GM12878 (cell line): ENCODE data around the gene SOX12. TPM values are rescaled to one million over a fixed set of nuclear protein-coding genes. Genes with fewer than 3 reads are reported as not detected.

ENCODE experiments used
- BMI1 ChIP-seq: fragments of 450-650 bp; IDR thresholded peaks from 2 replicates; pipeline ENCODE4 v1.6.1; 2016; ENCODE audit warnings: mild to moderate bottlenecking, moderate library complexity, borderline replicate concordance
- CEBPB ChIP-seq, 2 experiments: fragments of 150-350 bp in 1 of 2; IDR thresholded peaks; 2 replicates each; pipeline ENCODE4 v1.6.1; 2012 to 2014; ENCODE audit warnings: low read depth in 2 of 2, low read length in 2 of 2, borderline replicate concordance in 1 of 2, inconsistent platforms in 1 of 2
- CHD4 ChIP-seq: fragments of 200-600 bp; sonication (generic); IDR thresholded peaks from 2 replicates; pipeline ENCODE4 v1.6.1; 2016; ENCODE audit warnings: mild to moderate bottlenecking
- CREM ChIP-seq: IDR thresholded peaks from 2 replicates; pipeline ENCODE4 v1.6.1; 2014; ENCODE audit warnings: antibody characterized with exemption, low read depth
- DPF2 ChIP-seq: fragments of 450-650 bp; IDR thresholded peaks from 2 replicates; pipeline ENCODE4 v1.6.1; 2017; ENCODE audit warnings: mild to moderate bottlenecking
- EED ChIP-seq: sonication (generic); IDR thresholded peaks from 2 replicates; pipeline ENCODE4 v1.6.1; 2016; ENCODE audit warnings: antibody characterized with exemption, low read depth
- EP300 ChIP-seq, 2 experiments: fragments of 150-350 bp in 1 of 2; IDR thresholded peaks; 2 replicates each; pipeline ENCODE4 v1.6.1; 2011 to 2012; ENCODE audit warnings: low read depth in 2 of 2, low read length in 2 of 2, borderline replicate concordance in 1 of 2, improper control_type of control experiment in 1 of 2, inconsistent platforms in 1 of 2; ENCODE audit not compliant: control insufficient read depth in 1 of 2
- ESRRA ChIP-seq: IDR thresholded peaks from 2 replicates; pipeline ENCODE4 v1.6.1; 2012; ENCODE audit warnings: mild to moderate bottlenecking, low read length, improper control_type of control experiment
- FOXM1 ChIP-seq: IDR thresholded peaks from 2 replicates; pipeline ENCODE4 v1.6.1; 2012; ENCODE audit warnings: low read depth, mild to moderate bottlenecking, inconsistent platforms, low read length, moderate library complexity
- GABPA ChIP-seq: IDR thresholded peaks from 2 replicates; pipeline ENCODE4 v1.6.1; 2014; ENCODE audit warnings: antibody characterized with exemption, low read depth, mild to moderate bottlenecking, inconsistent platforms
- HDGF ChIP-seq: fragments of 450-650 bp; IDR thresholded peaks from 2 replicates; pipeline ENCODE4 v1.6.1; 2016; ENCODE audit warnings: antibody characterized with exemption
- NBN ChIP-seq: fragments of 450-650 bp; IDR thresholded peaks from 2 replicates; pipeline ENCODE4 v1.6.1; 2016
- NR2F1 ChIP-seq: fragments of 450-650 bp; conservative IDR thresholded peaks from 2 replicates; pipeline ENCODE4 v1.6.1; 2017; ENCODE audit warnings: mild to moderate bottlenecking
- PAX8 ChIP-seq: fragments of 450-650 bp; IDR thresholded peaks from 2 replicates; pipeline ENCODE4 v1.6.1; 2017; ENCODE audit warnings: mild to moderate bottlenecking, moderate library complexity
- RAD21 ChIP-seq: IDR thresholded peaks from 2 replicates; pipeline ENCODE4 v1.6.1; 2011; ENCODE audit warnings: mild to moderate bottlenecking, low read depth, low read length, moderate library complexity; ENCODE audit not compliant: insufficient read depth
- RBBP5 ChIP-seq: fragments of 200-600 bp; sonication (generic); conservative IDR thresholded peaks from 2 replicates; pipeline ENCODE4 v1.6.1; 2016
- SMAD1 ChIP-seq: fragments of 450-650 bp; IDR thresholded peaks from 2 replicates; pipeline ENCODE4 v1.6.1; 2018; ENCODE audit warnings: mild to moderate bottlenecking, low read depth; ENCODE audit not compliant: partially characterized antibody
- SMARCA5 ChIP-seq: fragments of 450-650 bp; IDR thresholded peaks from 2 replicates; pipeline ENCODE4 v1.6.1; 2017; ENCODE audit warnings: mild to moderate bottlenecking
- SMC3 ChIP-seq: IDR thresholded peaks from 2 replicates; pipeline ENCODE4 v1.6.1; 2011; ENCODE audit warnings: low read length, improper control_type of control experiment, borderline replicate concordance
- TAF1 ChIP-seq: IDR thresholded peaks from 2 replicates; pipeline ENCODE4 v1.6.1; 2011; ENCODE audit warnings: mild to moderate bottlenecking, low read depth, low read length, borderline replicate concordance
- WRNIP1 ChIP-seq: IDR thresholded peaks from 2 replicates; pipeline ENCODE4 v1.6.1; 2011; ENCODE audit warnings: low read depth, low read length, improper control_type of control experiment, borderline replicate concordance
- ZNF384 ChIP-seq: IDR thresholded peaks from 2 replicates; pipeline ENCODE4 v1.6.1; 2012; ENCODE audit warnings: low read depth, mild to moderate bottlenecking, low read length, improper control_type of control experiment, borderline replicate concordance
- ZSCAN29 ChIP-seq: fragments of 450-650 bp; IDR thresholded peaks from 2 replicates; pipeline ENCODE4 v1.6.1; 2017; ENCODE audit warnings: mild to moderate bottlenecking, moderate library complexity
- ZZZ3 ChIP-seq: IDR thresholded peaks from 2 replicates; pipeline ENCODE4 v1.6.1; 2011; ENCODE audit warnings: low read depth; ENCODE audit not compliant: control insufficient read depth, insufficient read length
- polyA plus RNA-seq, 11 experiments: library from polyadenylated mRNA; depleted of rRNA in 4 of 11; unstranded in 6 of 11; stranded (reverse) in 5 of 11; fragments of >200 nt; fragmentation: Nextera tagmentation in 4 of 11; fragmentation: Illumina TruSeq in 1 of 11; extraction: Ambion mirVana in 4 of 11; extraction: Trizol in 1 of 11; gene quantifications; 1 replicate in 1 of 11; 2 replicates in 10 of 11; pipeline versions ENCODE4 v1.2.1 to v1.2.3, GENCODE V29; 2011 to 2016; ENCODE audit warnings: inconsistent platforms in 2 of 11, missing spikeins in 2 of 11, low read depth in 1 of 11
- total RNA-seq, 4 experiments: library from RNA; depleted of rRNA in 3 of 4; stranded (reverse); fragments of >200 nt in 3 of 4; fragmentation: Illumina TruSeq in 1 of 4; extraction: Trizol in 1 of 4; gene quantifications; 2 replicates each; pipeline versions ENCODE4 v1.2.1 to v1.2.3, GENCODE V29; 2013 to 2021
- TF ChIP-seq, protein P1 (sequence below): fragments of 450-650 bp; formaldehyde crosslinking; IDR thresholded peaks from 2 replicates; pipeline ENCODE4 v1.4.0; 2022; ENCODE audit warnings: mild to moderate bottlenecking, moderate library complexity
- TF ChIP-seq, protein P2 (sequence below): fragments of 150-350 bp; IDR thresholded peaks from 2 replicates; pipeline ENCODE4 v1.6.1; 2016; ENCODE audit warnings: low read depth, low read length

The SOX12 gene
- total and polyA plus RNA-seq, 10 of the 15 experiments (the other 5 are each of a cell fraction or from before 2014, with no cell fraction given) = 0.50 to 17.9 (median 1.4) TPM

DNA sequence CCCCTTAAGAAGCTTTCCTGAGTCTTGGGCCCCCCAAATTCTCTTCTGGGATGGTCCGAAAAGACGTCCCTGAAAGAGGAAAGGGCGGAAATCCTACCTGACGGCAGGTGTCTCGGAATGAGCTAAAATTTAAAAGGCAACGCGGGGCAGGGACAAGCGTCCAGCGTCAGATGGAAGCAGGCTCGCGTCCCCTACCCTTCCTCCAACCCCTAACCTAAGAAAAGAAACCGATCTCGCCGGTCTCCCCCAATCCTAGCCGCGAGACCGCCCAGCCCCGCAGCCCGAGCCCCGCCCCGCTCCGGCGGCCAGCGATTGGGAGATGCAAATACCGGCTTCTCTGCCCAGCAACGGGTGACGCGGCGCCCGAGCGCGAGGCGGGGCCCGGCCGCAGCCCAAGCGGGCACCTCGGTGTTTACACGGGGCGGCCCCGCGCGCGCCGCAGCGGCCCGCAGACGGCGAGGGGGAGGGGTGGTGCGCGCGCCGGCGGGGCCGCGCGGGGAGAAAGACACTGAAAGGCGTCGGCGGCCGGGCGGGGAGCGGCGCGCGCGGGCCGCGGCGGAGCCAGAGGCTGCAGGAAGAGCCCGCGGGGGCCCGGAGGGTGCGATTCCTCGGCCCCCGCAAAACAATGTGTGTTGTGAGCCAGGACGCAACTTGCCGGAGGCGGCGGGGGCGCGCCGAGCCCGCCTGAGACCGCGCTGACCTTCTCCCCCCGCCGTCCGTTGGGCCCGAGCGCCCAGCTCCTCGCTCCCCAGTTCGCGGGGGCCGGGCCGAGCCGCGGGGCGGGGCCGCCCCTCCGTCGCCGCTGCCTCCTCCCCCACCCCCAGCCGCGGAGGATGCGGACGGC is at the start of gene SOX12 (continued):
- TF ChIP-seq PAX8 (no peak), DPF2 (peak; percentile 65; the same call in 1 of the 2 replicates), CHD4 (no peak), SMARCA5 (no peak), SMC3 (no peak), ZSCAN29 (0 out of 2 replicates have a peak, but pooled peaks have one; percentile 49), ZZZ3 (no peak), CEBPB (IDR thresholded peaks at IDR 0.05; ENCODE audit: borderline replicate concordance in 1 of 2, low read depth in 2 of 2, low read length in 2 of 2) (peak in 1 of 2 experiments; percentile 81; a peak in 1 of 4 replicates), ZNF384 (no peak), SMAD1 (no peak), HDGF (no peak), ESRRA (no peak), GABPA (no peak), FOXM1 (no peak), RBBP5 (no peak), EED (no peak), RAD21 (no peak), TAF1 (peak; percentile 80), EP300 (IDR thresholded peaks at IDR 0.05; ENCODE audit: borderline replicate concordance in 1 of 2, control insufficient read depth in 1 of 2, low read depth in 2 of 2, low read length in 2 of 2) (no peak), NBN (no peak), CREM (peak; percentile 96), NR2F1 (peak; percentile 76; the same call in 1 of the 2 replicates), BMI1 (no peak), WRNIP1 (no peak)
- TF ChIP-seq, protein P1, sequence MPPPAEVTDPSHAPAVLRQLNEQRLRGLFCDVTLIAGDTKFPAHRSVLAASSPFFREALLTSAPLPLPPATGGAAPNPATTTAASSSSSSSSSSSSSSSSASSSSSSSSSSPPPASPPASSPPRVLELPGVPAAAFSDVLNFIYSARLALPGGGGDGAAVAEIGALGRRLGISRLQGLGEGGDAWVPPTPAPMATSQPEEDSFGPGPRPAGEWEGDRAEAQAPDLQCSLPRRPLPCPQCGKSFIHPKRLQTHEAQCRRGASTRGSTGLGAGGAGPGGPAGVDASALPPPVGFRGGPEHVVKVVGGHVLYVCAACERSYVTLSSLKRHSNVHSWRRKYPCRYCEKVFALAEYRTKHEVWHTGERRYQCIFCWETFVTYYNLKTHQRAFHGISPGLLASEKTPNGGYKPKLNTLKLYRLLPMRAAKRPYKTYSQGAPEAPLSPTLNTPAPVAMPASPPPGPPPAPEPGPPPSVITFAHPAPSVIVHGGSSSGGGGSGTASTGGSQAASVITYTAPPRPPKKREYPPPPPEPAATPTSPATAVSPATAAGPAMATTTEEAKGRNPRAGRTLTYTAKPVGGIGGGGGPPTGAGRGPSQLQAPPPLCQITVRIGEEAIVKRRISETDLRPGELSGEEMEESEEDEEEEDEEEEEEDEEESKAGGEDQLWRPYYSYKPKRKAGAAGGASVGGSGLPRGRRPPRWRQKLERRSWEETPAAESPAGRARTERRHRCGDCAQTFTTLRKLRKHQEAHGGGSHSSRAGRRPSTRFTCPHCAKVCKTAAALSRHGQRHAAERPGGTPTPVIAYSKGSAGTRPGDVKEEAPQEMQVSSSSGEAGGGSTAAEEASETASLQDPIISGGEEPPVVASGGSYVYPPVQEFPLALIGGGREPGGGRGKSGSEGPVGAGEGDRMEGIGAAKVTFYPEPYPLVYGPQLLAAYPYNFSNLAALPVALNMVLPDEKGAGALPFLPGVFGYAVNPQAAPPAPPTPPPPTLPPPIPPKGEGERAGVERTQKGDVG = no peak
- TF ChIP-seq, protein P2, sequence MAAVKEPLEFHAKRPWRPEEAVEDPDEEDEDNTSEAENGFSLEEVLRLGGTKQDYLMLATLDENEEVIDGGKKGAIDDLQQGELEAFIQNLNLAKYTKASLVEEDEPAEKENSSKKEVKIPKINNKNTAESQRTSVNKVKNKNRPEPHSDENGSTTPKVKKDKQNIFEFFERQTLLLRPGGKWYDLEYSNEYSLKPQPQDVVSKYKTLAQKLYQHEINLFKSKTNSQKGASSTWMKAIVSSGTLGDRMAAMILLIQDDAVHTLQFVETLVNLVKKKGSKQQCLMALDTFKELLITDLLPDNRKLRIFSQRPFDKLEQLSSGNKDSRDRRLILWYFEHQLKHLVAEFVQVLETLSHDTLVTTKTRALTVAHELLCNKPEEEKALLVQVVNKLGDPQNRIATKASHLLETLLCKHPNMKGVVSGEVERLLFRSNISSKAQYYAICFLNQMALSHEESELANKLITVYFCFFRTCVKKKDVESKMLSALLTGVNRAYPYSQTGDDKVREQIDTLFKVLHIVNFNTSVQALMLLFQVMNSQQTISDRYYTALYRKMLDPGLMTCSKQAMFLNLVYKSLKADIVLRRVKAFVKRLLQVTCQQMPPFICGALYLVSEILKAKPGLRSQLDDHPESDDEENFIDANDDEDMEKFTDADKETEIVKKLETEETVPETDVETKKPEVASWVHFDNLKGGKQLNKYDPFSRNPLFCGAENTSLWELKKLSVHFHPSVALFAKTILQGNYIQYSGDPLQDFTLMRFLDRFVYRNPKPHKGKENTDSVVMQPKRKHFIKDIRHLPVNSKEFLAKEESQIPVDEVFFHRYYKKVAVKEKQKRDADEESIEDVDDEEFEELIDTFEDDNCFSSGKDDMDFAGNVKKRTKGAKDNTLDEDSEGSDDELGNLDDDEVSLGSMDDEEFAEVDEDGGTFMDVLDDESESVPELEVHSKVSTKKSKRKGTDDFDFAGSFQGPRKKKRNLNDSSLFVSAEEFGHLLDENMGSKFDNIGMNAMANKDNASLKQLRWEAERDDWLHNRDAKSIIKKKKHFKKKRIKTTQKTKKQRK = no peak
